ENCODE data around the gene BAAT.
"Not testable (repeated sequence)": the region's sequence is repeated elsewhere in the genome, so short reads cannot be mapped to it uniquely, and the experiment has no call there.

BAAT gene

DNA sequence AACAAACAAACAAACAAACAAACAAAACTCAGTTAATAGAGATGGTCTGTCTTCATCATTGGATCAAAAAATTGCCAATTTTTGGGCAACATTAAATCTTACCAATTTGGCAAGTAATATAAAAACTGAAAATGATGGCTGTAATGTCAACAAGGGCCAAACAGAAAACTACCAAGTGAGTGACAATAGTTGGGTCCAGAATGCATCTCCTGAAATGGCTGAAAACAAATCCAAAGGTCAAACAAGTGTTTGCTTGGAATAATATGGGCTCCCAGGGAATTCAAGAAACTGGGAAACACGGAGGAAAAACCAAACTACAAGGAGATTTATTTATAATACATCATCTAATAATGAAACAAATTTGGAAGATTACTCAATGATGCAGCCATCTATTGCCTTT is 25.1 kb downstream of the BAAT start:
- DNase-seq, result no peak

- no peak for DNase-seq
These were observed 28.2 kb downstream of the BAAT start for GRCh38 chr9:101356619-101357018.

DNA sequence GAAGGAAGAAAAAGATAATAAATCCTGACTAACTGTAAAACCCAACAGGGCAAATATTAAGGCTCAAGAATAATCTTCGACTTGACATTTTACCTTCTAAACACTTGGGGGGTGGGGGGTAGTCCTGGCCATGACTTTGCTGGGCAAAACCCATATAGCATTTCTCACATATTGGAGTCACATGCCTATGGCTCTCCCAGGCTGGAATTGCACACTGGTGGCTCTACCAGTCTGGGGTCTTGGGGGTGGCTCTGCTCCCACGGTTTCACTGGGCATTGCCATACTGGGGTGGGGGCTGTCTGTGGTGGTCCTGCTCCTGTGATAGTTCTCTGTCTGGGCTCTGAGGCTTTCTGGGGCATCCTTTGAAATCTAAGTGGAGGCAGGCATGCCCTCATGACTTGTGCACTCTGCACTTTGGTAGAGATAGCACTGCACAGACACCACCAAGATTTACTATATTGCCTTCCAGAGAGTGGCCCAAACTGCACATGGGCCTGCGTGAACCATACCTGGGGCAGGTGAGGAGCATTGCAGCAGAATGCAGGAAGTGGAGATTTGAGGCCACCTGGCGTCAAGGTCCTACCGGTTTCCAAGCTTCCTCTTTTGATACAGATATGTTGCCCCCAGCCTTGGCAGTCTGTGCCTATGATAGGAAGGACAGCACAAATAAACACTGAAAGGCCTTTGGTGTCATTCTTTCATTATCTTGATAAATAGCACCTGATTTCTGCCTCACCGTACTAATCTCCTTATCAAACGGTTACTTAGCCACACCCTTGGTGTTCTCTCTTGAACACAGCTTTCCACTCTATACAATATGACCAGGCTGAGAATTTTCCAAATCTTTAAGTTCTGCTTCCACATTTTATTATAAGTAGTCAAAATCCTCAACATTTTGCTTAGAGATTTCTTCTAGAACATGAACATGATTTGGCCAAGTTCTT is 29.8 kb downstream of the BAAT start:
- no peak for DNase-seq

DNA sequence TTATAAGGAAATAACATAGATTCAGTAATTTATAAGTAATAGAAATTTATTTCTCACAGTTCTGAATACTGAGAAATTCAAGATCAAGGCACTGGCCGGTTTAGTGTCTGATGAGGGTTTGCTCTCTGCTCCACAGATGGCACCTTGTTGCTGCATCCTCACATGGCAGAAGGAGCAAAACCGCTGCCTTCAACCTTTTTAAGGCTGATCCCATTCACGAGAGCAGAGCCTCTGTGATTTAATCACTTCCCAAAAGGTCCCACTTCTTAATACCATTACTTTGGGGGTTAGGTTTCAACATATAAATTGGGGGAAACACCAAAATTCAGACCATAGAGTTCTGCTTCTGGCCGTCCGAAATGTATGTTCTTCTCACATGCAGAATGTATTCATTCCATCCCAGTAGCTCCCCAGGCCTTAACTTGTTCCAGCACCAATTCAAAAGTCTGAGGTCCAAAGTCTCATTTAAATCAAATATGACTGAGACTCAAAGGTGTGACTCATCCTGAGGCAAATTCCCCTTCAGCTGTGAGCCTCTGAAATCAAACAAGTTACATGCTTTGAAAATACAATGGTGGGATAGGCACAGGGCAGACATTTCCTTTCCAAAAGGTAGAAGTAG is 30.6 kb downstream of the BAAT start:
- no peak for DNase-seq

GRCh38 chr9:101353683-101354082 is 31.1 kb downstream of the BAAT start:
- DNase-seq, result no peak

- DNase-seq, result no peak
These were observed 31.8 kb downstream of the BAAT start for GRCh38 chr9:101352892-101353463.

DNA sequence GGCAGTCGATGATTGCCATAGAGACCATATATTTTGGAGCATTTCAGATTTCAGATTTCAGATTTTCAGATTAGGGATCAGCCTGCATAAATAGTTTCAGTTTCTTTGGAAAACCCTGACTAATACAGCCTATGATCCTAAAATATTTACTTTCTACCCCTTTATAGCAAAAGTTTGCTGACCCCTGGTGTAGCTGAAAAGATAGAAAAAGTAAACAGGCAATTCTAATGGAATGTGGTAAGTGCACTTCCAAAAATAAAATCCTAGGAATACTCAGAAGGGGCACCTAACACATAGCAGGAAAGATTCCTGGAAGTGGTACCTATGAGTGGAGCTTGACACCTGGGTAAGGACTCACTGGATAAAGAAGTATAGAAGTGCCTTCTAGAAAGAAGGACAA is 34.5 kb downstream of the BAAT start:
- DNase-seq, result no peak

DNA sequence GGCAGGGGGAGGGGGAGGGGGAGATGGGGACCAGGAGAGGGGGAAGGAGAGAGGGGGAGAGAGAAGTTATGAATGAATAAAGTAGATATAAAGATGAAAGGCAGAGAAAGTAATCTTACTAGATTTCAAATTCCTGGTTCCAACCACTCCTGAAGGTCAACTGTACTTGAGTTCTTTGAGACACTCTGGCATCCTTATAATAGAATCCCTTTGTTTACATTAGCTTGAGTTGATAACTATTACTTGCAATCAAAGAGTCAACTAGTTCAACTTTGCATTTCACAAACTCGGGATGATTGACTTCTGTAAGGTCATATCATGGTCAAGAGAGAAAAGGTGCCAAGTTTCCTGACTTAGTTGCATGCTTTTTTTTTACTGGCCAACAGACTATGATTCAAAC is 42.2 kb downstream of the BAAT start:
- no peak for DNase-seq

DNA sequence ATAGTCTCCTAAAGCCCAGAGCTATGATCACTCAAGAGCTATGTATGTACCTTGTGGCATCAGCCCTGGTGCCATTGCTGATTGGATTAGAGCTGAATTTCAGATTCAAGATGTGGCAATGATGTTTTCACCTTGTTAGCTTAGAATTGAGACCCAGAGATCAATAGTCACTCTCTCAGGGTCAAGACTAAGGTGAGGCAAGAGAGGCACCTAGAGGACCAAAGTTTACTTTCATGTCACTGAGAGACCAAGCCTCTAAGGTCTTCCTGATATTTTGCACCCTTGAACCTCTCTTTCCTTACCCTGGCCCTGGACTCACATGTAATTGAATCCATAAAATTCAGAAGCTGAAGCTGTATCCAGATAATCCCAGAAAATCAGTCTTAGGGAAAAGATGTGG is 42.8 kb downstream of the BAAT start:
- DNase-seq, result no peak

DNA sequence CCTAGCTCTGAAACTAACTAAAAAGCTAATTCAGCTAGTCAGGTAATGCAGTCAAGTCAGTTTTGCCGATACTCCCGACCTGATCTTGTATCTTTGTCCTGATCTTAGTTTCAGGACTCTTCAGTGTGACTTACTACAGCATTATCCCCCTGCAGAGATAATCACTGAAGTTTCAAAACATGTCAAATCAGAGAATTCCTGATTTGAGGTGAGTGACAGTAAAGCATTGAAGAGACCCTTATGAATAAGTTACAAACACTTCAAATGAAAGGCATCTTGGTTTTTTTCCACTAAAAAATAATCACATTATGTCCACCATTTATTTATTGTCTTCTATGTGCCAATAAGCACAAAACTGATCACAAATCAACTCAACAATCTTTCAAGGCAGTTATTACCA is 47.6 kb downstream of the BAAT start:
- no peak for DNase-seq

DNA sequence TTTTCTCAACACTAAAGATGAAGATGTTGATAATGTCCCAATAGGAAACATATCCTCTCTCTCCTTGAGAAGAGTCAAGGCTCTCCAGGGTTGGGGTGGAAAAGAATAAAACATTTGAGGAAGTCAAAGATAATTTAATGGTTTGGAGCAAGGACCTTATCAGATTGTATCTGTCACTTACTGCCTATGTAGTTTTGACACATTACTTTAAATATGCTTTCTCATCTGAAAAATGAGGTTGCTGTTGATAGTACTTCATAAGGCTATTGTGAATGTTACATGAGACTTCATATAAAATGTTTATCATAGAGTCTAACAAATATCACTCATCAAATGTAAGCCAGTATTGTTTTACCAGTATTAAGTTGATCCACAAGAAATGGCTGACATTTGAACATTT is 48.7 kb downstream of the BAAT start:
- DNase-seq, result no peak

GRCh38 chr9:101333926-101334702 is 50.7 kb downstream of the BAAT start:
- no peak for DNase-seq

- no peak for DNase-seq
These were observed 51.3 kb downstream of the BAAT start for GRCh38 chr9:101333490-101333889.

DNA sequence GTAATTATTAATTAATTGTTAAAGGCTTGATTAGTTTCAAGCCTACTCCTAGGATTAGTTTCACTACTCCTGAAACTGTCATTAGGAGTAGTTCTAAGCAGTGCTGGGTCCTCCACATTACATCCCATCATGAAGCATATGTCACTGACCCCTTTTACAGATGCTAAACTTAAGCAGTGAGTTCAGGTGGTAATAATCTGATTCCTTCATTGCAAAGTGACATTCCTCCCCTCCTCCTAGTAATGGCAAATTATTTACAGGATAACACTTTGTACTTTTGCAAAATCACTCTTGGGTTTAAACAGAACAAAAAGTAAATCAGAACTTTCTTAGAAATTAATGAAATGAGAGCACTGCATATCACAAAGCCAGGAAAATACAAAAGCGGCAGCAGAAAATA is 52.4 kb downstream of the BAAT start:
- DNase-seq, result no peak

- DNase-seq, result not testable (repeated sequence)
These were observed 57.3 kb downstream of the BAAT start for GRCh38 chr9:101327422-101327909.

- DNase-seq, result no peak
These were observed 58.3 kb downstream of the BAAT start for GRCh38 chr9:101326501-101326900.

DNA sequence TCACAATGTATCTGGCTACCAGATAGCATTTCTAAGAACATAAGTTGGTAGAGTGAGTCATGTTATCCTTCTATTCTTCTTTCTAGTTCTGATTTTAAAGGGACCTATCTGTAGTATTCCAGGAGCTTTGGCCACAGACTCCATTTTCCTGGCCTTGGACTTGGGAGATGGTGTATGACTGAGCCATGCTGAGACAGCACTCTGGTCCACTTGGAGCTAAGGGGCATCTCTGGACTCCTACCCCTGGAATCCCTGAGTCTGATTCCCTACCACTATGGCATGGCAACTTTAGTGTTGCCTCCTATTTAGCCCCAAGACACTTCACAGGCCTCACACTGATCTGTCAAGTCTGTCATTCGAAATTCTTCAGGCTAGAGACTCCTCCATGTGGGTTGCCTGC is 58.8 kb downstream of the BAAT start:
- no peak for DNase-seq

- no peak for DNase-seq
These were observed 59.8 kb downstream of the BAAT start for GRCh38 chr9:101325053-101325452.

DNA sequence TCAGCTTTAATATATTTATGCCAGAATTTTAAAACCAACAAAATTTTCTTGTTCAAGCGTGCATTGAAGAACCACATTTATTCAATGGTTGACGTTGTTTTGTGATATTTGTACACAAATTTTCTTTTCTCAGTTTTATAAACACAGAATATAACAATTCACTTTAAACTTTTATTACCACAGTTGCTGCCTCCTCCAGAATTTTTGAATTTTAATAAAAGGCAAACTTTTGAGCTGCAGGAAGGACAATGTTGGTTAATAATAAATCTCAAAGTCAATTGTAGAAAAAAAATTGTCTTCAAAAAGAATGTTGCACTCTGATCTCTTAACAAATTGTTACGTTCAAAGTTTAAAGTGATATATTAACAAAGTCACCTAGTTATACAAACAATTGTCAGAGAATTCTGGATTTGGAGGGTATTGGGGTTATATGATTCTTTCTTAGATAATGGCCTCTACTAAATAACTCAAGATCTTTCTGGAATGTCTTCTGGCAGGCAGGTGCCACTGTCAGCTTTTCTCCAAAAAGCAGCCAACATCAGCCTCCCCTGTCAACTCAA is 60.5 kb downstream of the BAAT start:
- DNase-seq, result no peak

DNA sequence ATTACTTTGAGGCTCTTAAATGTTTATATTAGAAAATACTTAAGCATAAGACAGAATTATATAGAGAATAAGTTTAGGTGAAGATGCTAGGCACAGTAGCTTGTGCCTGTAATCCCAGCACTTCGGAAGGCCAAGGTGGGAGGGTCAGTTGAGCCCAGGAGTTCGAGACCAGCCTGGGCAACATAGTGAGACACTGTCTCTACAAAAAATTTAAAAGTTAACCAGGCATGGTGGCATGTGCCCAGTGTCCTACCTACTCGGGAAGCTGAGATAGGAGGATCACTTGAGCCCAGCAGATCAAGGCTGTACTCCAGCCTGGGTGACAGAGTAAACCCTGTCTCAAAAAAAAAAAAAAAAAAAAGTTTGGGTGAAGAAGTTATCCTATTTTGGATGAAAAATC is 61.7 kb downstream of the BAAT start:
- no peak for DNase-seq

- no peak for DNase-seq
These were observed 67.1 kb downstream of the BAAT start for GRCh38 chr9:101317735-101318134.

- no peak for DNase-seq
These were observed 69.7 kb downstream of the BAAT start for GRCh38 chr9:101315112-101315450.

- DNase-seq, result no peak
These were observed 72.1 kb downstream of the BAAT start for GRCh38 chr9:101312661-101313060.

Measured in activated CD4-positive, alpha-beta T cell treated with anti-CD3 and anti-CD28 coated beads, Interleukin-2, amount 50 U/mL, for 16 hours (primary cell).